Neuron (in vitro differentiated cells): Measurements from ENCODE around the gene RAPGEF1.

ENCODE experiments used
- H2AFZ ChIP-seq: one replicate; pipeline ENCODE4 v1.6.1; 2013; ENCODE audit warnings: low read depth, mild to moderate bottlenecking, inconsistent platforms, low read length, moderate library complexity
- H3K27me3 ChIP-seq: one replicate; pipeline ENCODE4 v1.6.1; 2013; ENCODE audit warnings: low read length; ENCODE audit not compliant: insufficient read depth
- H3K36me3 ChIP-seq: one replicate; pipeline ENCODE4 v1.6.1; 2013; ENCODE audit warnings: low read length; ENCODE audit not compliant: insufficient read depth
- H3K4me1 ChIP-seq: one replicate; pipeline ENCODE4 v1.6.1; 2013; ENCODE audit warnings: low read length; ENCODE audit not compliant: insufficient read depth
- H3K4me3 ChIP-seq: 2 replicates; pipeline ENCODE4 v1.5.1; 2013; ENCODE audit warnings: mild to moderate bottlenecking, low read length, moderate library complexity
- H3K9me3 ChIP-seq: one replicate; pipeline ENCODE4 v1.6.1; 2013; ENCODE audit warnings: low read length

Gene RAPGEF1

GRCh38 chr9:131582056-131582455 is 157.8 kb downstream of the RAPGEF1 start:
- Histone ChIP-seq H3K36me3 (peaks cover 50% of the 10 kb centered on the region), H3K4me1 (no peaks in the 10 kb centered on the region)

GRCh38 chr9:131580358-131580757 is 159.5 kb downstream of the RAPGEF1 start:
- Histone ChIP-seq H3K4me3 (no peak overlapping the region), H3K9me3 (no peaks in the 10 kb centered on the region), H2AFZ (no peak overlapping the region), H3K36me3 (peaks cover 51% of the 10 kb centered on the region), H3K4me1 (no peaks in the 10 kb centered on the region), H3K27me3 (no peaks in the 10 kb centered on the region)

More at GRCh38 chr9:131582056-131582455, 157.8 kb downstream of the RAPGEF1 start:
- Histone ChIP-seq H3K9me3 (no peaks in the 10 kb centered on the region), H3K4me3 (no peak overlapping the region), H3K27me3 (no peaks in the 10 kb centered on the region), H2AFZ (no peak overlapping the region)

- H3K27me3 ChIP-seq, result no peaks in the 10 kb centered on the region
- peaks cover 49% of the 10 kb centered on the region for H3K36me3 ChIP-seq
- H3K4me1 ChIP-seq, result no peaks in the 10 kb centered on the region
- no peaks in the 10 kb centered on the region for H3K9me3 ChIP-seq
- H3K4me3 ChIP-seq, result no peak overlapping the region
- no peak overlapping the region for H2AFZ ChIP-seq
Measured at GRCh38 chr9:131579789-131580211, 160.1 kb downstream of the RAPGEF1 start.

GRCh38 chr9:131578731-131579504 is 161.0 kb downstream of the RAPGEF1 start:
- peaks cover 42% of the 10 kb centered on the region for H3K36me3 ChIP-seq
- no peaks in the 10 kb centered on the region for H3K27me3 ChIP-seq
- no peak overlapping the region for H2AFZ ChIP-seq

GRCh38 chr9:131578021-131578420 is 161.9 kb downstream of the RAPGEF1 start:
- Histone ChIP-seq H3K4me3 (no peak overlapping the region), H3K27me3 (no peaks in the 10 kb centered on the region), H3K4me1 (no peaks in the 10 kb centered on the region), H3K9me3 (no peaks in the 10 kb centered on the region), H2AFZ (no peak overlapping the region), H3K36me3 (peaks cover 35% of the 10 kb centered on the region)

More at GRCh38 chr9:131578731-131579504, 161.0 kb downstream of the RAPGEF1 start:
- no peaks in the 10 kb centered on the region for H3K4me1 ChIP-seq
- H3K9me3 ChIP-seq, result no peaks in the 10 kb centered on the region
- no peak overlapping the region for H3K4me3 ChIP-seq

GRCh38 chr9:131577005-131578000 is 162.6 kb downstream of the RAPGEF1 start:
- H2AFZ ChIP-seq, result no peak overlapping the region
- H3K27me3 ChIP-seq, result no peaks in the 10 kb centered on the region
- no peaks in the 10 kb centered on the region for H3K4me1 ChIP-seq
- H3K9me3 ChIP-seq, result no peaks in the 10 kb centered on the region
- peaks cover 28% of the 10 kb centered on the region for H3K36me3 ChIP-seq
- no peak overlapping the region for H3K4me3 ChIP-seq

DNA sequence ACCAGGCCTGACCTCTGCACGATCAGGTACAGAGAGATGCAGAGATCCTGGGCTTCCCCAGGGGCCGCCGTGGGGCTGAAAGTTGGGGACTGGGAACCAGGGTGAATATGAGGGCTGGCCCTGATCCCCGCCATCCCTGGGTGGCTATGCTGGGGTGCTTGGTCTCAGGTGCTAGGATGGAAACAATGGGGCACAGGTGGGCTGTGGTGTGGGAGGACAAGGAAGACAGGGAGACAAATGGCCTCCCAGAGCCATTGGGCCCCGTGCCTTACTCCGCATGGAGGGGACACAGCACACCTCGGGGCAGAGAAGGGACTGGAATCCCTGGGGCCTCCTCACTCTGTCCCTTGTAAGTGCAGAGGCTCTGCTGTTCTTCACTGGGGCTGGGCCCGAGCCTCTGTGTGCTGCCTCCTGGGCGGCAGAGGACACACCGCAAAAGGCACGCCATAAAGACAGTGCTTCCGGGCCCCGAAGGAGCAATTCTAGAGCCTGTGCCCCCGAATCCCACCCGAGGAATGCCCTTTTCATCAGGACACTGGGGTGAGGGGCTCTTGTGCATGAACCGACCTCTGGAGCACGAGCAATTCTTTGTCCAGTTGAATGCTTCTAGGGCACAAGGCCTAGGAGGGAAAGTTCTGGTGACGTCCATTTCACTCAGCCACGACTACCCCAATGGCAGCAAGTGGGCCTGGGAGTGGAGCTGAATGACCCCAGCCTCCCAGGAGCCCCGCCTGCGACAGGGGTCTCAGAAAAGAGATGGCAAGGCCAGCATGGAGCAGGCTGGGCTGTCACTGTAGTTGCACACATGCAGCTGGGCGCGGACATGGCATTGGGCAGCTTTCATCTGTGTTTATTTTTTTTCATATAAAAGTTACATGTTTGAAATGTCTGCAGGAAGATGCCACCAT is 163.7 kb downstream of the RAPGEF1 start:
- Histone ChIP-seq H3K36me3 (peaks cover 21% of the 10 kb centered on the region), H2AFZ (no peak overlapping the region), H3K4me3 (no peak overlapping the region), H3K4me1 (no peaks in the 10 kb centered on the region), H3K27me3 (no peaks in the 10 kb centered on the region), H3K9me3 (no peaks in the 10 kb centered on the region)

DNA sequence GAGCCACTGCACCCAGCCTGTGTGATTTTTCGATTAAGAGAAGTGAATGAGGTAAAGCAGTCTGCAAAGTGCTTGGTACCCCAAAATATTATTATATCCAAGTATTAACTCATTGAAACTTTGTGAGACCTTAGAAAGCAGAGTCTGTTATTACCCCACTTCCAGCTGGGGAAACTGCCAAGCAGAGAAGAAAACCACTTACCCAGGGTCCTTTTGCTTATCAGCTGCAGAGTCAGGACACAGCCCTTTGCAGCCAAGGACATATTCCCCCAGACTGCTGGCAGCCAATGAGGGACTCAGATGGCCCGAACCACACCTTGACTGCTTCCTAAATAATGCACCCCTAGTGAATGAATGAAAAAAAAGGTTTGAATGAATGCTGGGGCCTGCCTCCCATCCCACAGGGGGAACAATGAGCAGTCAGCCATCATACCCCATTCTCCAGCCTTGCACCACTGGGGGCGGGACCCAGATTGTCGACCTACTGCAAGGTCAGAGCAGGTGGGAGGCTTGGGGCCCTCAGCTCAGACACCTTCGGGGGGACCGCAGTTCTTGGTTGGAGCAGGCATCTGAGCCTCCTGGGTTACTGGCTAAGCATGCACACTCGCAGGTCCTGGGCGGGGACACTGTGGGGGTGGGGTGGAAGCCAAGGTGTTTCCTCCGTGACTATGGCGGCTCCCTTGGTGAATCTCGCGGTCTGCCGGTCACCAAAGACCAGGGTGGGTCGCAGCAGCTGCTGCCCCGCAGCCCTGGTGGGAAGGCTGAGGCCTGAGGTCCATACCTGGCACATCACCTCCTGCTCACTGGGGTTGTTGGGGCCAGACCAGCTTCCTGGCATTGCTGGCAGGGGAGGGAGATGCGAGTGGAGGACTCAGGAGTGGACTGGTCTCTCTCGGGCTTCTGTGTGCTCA is 164.9 kb downstream of the RAPGEF1 start:
- Histone ChIP-seq H3K27me3 (no peaks in the 10 kb centered on the region), H3K4me3 (no peak overlapping the region), H3K4me1 (no peaks in the 10 kb centered on the region), H3K36me3 (peaks cover 19% of the 10 kb centered on the region), H3K9me3 (no peaks in the 10 kb centered on the region), H2AFZ (no peak overlapping the region)

GRCh38 chr9:131567910-131568309 is 172.0 kb downstream of the RAPGEF1 start:
- peaks cover 2% of the 10 kb centered on the region for H3K36me3 ChIP-seq
- peaks cover 3% of the 10 kb centered on the region for H3K9me3 ChIP-seq
- H3K27me3 ChIP-seq, result no peaks in the 10 kb centered on the region
- no peak overlapping the region for H3K4me3 ChIP-seq
- no peak overlapping the region for H2AFZ ChIP-seq
- no peaks in the 10 kb centered on the region for H3K4me1 ChIP-seq

DNA sequence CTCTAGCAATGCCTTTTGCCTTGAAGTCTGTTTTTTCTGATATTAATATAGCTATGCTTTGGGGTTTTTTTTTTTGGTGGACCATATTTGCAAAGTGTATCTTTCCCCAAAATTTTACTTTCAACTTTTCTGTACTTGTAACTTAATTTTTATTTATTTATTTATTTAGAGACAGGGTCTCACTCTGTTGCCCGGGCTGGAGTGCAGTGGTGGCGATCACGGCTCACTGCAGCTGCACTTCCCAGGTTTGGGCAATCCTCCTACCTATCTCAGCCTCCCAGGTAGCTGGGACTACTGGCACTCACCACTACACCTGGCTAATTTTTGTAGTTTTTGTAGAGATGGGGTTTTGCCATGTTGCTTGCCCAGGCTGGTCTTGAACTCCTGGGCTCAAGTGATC is 173.7 kb downstream of the RAPGEF1 start:
- peaks cover 3% of the 10 kb centered on the region for H3K9me3 ChIP-seq
- H3K4me3 ChIP-seq, result no peak overlapping the region
- H3K4me1 ChIP-seq, result no peaks in the 10 kb centered on the region
- H3K36me3 ChIP-seq, result peaks cover 2% of the 10 kb centered on the region
- H2AFZ ChIP-seq, result no peak overlapping the region
- H3K27me3 ChIP-seq, result no peaks in the 10 kb centered on the region

GRCh38 chr9:131565369-131565768 is 174.5 kb downstream of the RAPGEF1 start:
- no peak overlapping the region for H2AFZ ChIP-seq
- H3K9me3 ChIP-seq, result peaks cover 3% of the 10 kb centered on the region
- H3K27me3 ChIP-seq, result no peaks in the 10 kb centered on the region
- no peaks in the 10 kb centered on the region for H3K4me1 ChIP-seq
- H3K4me3 ChIP-seq, result no peak overlapping the region
- no peaks in the 10 kb centered on the region for H3K36me3 ChIP-seq
